HL-60 (cell line): ENCODE measurements around the gene TNNT1.

Experiments
- CTCF ChIP-seq: IDR thresholded peaks from one replicate; pipeline ENCODE4 v1.5.1; 2011; ENCODE audit warnings: low read length, control low read depth, inconsistent platforms; ENCODE audit not compliant: insufficient read depth
- POLR2AphosphoS5 ChIP-seq: IDR thresholded peaks from 2 replicates; pipeline ENCODE4 v1.6.1; 2012; ENCODE audit warnings: low read depth

DNA sequence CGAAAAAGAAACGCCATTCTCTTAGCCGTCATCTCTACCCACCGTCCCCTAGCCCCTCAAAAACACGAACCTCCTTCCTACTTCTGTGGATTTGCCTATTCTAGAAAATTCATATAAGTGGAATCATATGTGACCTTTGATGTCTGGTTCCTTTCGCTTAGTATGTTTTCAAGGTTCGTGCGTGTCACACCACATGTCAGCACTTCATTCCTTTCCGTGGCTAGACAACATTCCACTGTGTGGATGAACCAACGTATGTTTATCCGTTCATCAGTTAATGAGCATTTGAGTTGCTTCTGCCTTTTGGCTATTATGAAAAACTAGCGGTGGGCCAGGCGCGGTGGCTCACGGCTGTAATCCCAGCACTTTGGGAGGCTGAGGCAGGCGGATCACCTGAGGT lies 17.6 kb downstream of the TNNT1 start:
- TF ChIP-seq CTCF, result no peak
- no peak for TF ChIP-seq POLR2AphosphoS5
